Measurements from ENCODE around the gene SPEG. TPM values are rescaled to one million over a fixed set of nuclear protein-coding genes. Genes with fewer than 3 reads are reported as not detected.
A peak's percentile ranks its signal among the peaks of the same experiment; 100 is the strongest.
"Not testable (repeated sequence)": the region's sequence is repeated elsewhere in the genome, so short reads cannot be mapped to it uniquely, and the experiment has no call there.

SPEG gene
- total RNA-seq (2014; rRNA removed; shearing (Covaris generic)) = 25.3 and 27.4 TPM in 2 replicates

DNA sequence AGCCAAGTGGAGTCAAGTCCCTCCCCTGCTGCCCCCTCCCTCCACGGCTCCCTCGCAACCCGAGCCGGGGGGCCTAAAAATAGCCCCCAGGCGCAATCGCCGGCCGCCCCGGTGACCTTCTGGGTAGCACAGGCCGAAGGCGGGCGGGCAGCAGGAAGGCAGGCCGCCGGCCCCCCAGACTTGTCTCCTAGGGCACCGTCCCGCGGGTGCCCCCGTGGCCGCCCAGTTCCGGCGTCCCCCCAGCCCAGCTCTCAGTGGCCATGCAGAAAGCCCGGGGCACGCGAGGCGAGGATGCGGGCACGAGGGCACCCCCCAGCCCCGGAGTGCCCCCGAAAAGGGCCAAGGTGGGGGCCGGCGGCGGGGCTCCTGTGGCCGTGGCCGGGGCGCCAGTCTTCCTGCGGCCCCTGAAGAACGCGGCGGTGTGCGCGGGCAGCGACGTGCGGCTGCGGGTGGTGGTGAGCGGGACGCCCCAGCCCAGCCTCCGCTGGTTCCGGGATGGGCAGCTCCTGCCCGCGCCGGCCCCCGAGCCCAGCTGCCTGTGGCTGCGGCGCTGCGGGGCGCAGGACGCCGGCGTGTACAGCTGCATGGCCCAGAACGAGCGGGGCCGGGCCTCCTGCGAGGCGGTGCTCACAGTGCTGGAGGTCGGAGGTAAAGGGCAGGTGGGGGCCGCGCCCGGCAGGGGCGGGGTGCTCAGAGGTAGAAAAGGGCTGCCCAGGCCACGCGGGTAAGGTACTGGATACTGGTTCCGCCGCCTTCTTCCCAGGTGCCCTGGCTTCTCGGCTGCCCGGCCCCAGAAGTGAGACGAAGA lies at the start of gene SPEG:
TSS of gene SPEG (plus strand) at position 126 of the 808 bp plus-strand sequence. CDS start at position 261, 135 bp downstream.
- Histone ChIP-seq H3K27me3 (ENCODE audit: control insufficient read depth, insufficient read depth, low read length) (peaks cover 13% of the 10 kb centered on the region), H3K36me3 (replicated peaks; ENCODE audit: control insufficient read depth, insufficient read depth, low read length) (no peaks in the 10 kb centered on the region), H3K4me3 (ENCODE audit: insufficient read depth, low read depth, low read length) (peak within 1 kb of the TSS; percentile 36)
- DNase-seq = peak; percentile 84

DNA sequence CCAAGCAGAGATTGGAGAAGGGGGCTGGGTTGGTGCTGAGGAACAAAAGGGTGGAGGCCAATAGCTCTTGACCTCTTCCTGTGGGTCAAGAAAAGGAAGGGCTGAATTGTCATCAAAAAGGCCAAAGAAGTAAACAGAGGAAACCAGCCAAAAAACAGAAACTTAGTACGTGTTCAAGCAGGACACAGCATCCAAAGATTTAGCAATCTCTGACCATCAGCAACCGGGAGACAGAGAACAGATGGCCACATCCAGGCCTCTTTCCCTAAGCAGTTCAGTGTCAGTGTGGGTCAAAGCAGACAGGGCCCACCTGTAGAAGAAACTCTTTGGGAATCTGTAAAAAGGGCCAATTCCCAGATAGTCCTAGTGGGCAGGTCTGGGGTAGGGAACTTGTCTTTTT lies 49.8 kb upstream of the SPEG start:
- Histone ChIP-seq H3K36me3 (replicated peaks; ENCODE audit: control insufficient read depth, insufficient read depth, low read length) (peaks cover 34% of the 10 kb centered on the region), H3K27me3 (ENCODE audit: control insufficient read depth, insufficient read depth, low read length) (no peaks in the 10 kb centered on the region; the same call in 1 of the 2 replicates), H3K4me3 (ENCODE audit: insufficient read depth, low read depth, low read length) (no peak overlapping the region)
- no peak for DNase-seq

- H3K4me3 ChIP-seq (ENCODE audit: insufficient read depth, low read depth, low read length) = no peak overlapping the region
- H3K36me3 ChIP-seq (replicated peaks; ENCODE audit: control insufficient read depth, insufficient read depth, low read length) = peaks cover 28% of the 10 kb centered on the region
- no peak for DNase-seq
- H3K27me3 ChIP-seq (ENCODE audit: control insufficient read depth, insufficient read depth, low read length) = no peaks in the 10 kb centered on the region; the same call in 1 of the 2 replicates
Observed at GRCh38 chr2:219385958-219386520, 48.6 kb upstream of the SPEG start.

GRCh38 chr2:219386532-219387280 lies 47.9 kb upstream of the SPEG start:
- H3K4me3 ChIP-seq (ENCODE audit: insufficient read depth, low read depth, low read length) = peak overlapping the region; percentile 86
- H3K36me3 ChIP-seq (replicated peaks; ENCODE audit: control insufficient read depth, insufficient read depth, low read length) = peaks cover 26% of the 10 kb centered on the region
- H3K27me3 ChIP-seq (ENCODE audit: control insufficient read depth, insufficient read depth, low read length) = no peaks in the 10 kb centered on the region; the same call in 1 of the 2 replicates
- no peak for DNase-seq

DNA sequence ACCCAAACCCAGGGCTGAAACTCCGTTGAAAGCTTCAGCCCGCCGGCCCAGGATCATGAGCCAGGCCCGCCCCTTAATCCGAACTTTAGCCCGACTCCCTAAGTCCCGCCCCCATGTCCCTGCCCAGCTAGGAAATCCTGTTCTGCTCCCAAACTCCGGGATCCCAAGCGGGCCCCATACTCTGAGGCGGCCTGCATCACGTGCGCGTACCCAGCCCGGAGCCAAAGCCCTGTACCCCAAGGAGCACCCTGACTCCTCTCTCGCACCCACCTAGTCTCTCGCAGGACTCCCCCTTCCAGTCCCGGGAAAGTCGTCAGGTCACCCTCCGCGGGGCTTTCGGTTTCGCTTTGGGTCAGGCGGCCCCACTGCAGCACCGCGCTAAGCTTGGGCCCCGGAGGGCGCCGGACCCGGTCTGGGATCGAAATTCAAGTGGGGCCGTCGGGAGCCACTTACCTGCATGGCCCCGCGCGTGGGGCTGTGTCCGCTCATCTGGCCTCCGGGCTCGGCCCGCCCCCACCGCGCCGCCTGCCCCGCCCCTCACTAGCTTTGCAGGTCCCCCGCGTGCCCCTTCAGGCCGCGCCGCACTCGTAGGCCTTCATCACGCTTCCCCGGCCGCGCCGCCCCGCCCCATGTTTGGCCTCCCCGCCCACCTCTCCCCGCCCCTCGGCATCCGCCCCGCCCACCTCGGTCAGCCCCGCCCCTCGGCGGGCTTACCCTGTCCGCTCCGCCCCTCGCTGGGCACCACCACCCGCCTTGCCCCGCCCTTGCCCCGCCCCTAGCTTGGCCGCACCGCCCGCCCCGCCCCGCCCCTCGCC lies 47.1 kb upstream of the SPEG start, which contains the start of gene DNPEP:
TSS of gene DNPEP (minus strand) at position 607 of the 815 bp plus-strand sequence. CDS start at position 489, 118 bp downstream.
- Histone ChIP-seq H3K27me3 (ENCODE audit: control insufficient read depth, insufficient read depth, low read length) (no peaks in the 10 kb centered on the region; the same call in 1 of the 2 replicates), H3K36me3 (replicated peaks; ENCODE audit: control insufficient read depth, insufficient read depth, low read length) (peaks cover 22% of the 10 kb centered on the region)

DNA sequence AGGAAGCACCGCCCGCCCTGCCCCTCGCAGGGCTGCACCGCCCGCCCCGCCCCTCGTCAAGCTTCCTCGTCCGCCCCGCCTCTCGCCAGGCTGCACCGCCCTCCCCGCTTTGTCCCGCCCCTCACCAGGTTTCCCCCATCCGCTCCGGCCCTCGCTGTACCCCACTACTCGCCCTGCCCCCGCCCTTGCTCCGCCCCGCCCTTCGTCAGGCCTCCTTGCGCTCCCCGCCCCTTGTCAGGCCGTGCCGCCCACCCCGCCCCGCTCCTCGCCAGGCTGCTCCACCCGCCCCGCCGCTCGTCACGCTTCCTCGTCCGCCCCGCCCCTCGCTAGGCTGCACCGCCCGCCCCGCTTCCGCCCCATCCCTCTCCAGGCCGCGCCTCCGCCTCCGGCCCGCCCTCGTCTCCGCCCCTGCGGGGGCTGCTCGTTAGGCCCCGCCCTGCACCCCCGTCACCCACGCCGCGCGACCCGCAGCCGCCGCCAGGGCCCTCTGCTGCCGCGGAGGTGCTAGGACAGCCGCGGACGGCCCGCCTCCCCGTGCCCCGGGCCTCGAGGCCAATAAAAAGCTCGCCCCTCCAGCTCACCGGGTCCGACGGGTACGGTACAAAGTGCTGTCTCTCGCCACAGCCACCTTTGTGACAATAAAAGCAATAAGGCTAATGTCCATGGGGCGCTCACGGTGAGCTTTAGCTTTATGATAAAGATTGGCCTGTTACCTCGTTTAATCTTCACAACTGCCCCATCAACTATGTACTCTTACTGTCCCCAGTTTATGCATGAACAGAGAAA lies 46.3 kb upstream of the SPEG start:
- no peaks in the 10 kb centered on the region; the same call in 1 of the 2 replicates for H3K27me3 ChIP-seq (ENCODE audit: control insufficient read depth, insufficient read depth, low read length)

More for the DNA sequence above, 47.1 kb upstream of the SPEG start, which contains the start of gene DNPEP:
- H3K4me3 ChIP-seq (ENCODE audit: insufficient read depth, low read depth, low read length) = peak within 1 kb of the TSS; percentile 86
- DNase-seq = peak; percentile 92

DNA sequence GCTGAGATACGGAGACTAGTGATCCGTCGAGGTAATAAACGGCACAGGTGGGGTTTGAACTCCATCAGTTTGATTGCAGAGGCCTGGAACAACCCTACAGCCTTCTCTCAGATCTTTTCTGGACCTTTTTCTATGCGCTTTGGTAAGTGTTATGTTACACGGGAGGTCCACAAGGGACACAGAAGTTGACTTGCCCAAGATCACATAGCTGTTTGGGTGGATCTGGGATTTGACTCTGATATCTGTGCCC lies 45.8 kb upstream of the SPEG start:
- Histone ChIP-seq H3K36me3 (replicated peaks; ENCODE audit: control insufficient read depth, insufficient read depth, low read length) (peaks cover 13% of the 10 kb centered on the region), H3K27me3 (ENCODE audit: control insufficient read depth, insufficient read depth, low read length) (no peaks in the 10 kb centered on the region; the same call in 1 of the 2 replicates), H3K4me3 (ENCODE audit: insufficient read depth, low read depth, low read length) (peak overlapping the region; percentile 62)
- DNase-seq = no peak

More for the DNA sequence above, 46.3 kb upstream of the SPEG start:
- Histone ChIP-seq H3K4me3 (ENCODE audit: insufficient read depth, low read depth, low read length) (peak overlapping the region; percentile 62), H3K36me3 (replicated peaks; ENCODE audit: control insufficient read depth, insufficient read depth, low read length) (peaks cover 18% of the 10 kb centered on the region)
- DNase-seq = peak; percentile 99

DNA sequence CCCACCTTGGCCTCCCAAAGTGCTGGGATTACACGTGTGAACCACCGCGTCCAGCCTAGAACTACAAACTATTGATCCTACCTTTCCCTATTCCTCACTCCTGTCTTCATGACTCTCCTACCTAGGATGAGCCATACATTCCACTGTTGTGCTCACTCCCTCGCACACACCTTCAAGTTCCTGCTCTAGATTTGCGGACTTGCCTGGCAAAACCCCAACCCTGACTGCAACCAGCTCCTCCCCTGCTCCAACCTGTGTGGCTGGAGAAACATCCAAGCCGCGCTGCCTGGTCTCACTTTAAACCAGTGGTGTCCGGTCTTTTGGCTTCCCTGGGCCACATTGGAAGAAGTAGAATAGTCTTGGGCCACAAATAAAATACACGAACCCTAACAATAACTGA lies 41.9 kb upstream of the SPEG start:
- Histone ChIP-seq H3K36me3 (replicated peaks; ENCODE audit: control insufficient read depth, insufficient read depth, low read length) (no peaks in the 10 kb centered on the region), H3K27me3 (ENCODE audit: control insufficient read depth, insufficient read depth, low read length) (no peaks in the 10 kb centered on the region; the same call in 1 of the 2 replicates), H3K4me3 (ENCODE audit: insufficient read depth, low read depth, low read length) (no peak overlapping the region)
- no peak for DNase-seq

GRCh38 chr2:219395056-219395455 lies 39.6 kb upstream of the SPEG start:
- H3K36me3 ChIP-seq (replicated peaks; ENCODE audit: control insufficient read depth, insufficient read depth, low read length); DNase-seq; H3K27me3 ChIP-seq (ENCODE audit: control insufficient read depth, insufficient read depth, low read length); H3K4me3 ChIP-seq (ENCODE audit: insufficient read depth, low read depth, low read length): not testable (repeated sequence)

DNA sequence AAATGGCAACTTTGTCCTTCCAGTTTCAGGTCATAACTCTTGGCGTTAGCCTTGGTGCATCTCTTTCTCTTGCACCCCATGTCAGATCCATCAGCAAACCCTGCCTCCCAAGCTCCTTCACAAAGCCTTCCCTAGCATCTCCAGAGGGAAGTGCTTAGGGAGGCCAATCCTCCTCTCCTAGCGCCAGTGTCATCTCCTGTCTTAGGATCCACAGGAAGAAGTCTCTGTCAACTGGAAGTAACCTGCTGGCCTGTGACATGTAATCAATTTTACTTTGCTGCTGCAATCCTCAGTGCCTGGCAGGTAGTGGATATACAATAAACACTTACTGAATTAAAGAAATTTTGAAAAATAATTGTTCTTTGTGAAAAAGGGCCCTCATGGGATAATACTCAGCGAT lies 39.0 kb upstream of the SPEG start:
- H3K36me3 ChIP-seq (replicated peaks; ENCODE audit: control insufficient read depth, insufficient read depth, low read length) = no peaks in the 10 kb centered on the region

GRCh38 chr2:219396863-219397457 lies 37.7 kb upstream of the SPEG start:
- H3K27me3 ChIP-seq (ENCODE audit: control insufficient read depth, insufficient read depth, low read length) = no peaks in the 10 kb centered on the region
- no peak for DNase-seq
- H3K36me3 ChIP-seq (replicated peaks; ENCODE audit: control insufficient read depth, insufficient read depth, low read length) = no peaks in the 10 kb centered on the region
- no peak overlapping the region for H3K4me3 ChIP-seq (ENCODE audit: insufficient read depth, low read depth, low read length)

More for the DNA sequence above, 39.0 kb upstream of the SPEG start:
- DNase-seq = no peak
- Histone ChIP-seq H3K4me3 (ENCODE audit: insufficient read depth, low read depth, low read length) (no peak overlapping the region), H3K27me3 (ENCODE audit: control insufficient read depth, insufficient read depth, low read length) (no peaks in the 10 kb centered on the region)

- Histone ChIP-seq H3K4me3 (ENCODE audit: insufficient read depth, low read depth, low read length) (no peak overlapping the region), H3K27me3 (ENCODE audit: control insufficient read depth, insufficient read depth, low read length) (no peaks in the 10 kb centered on the region), H3K36me3 (replicated peaks; ENCODE audit: control insufficient read depth, insufficient read depth, low read length) (no peaks in the 10 kb centered on the region)
- no peak for DNase-seq
Observed at GRCh38 chr2:219398721-219399363, 35.8 kb upstream of the SPEG start.

All from H7 (cell line).